ENCODE data around the gene CERT1.

CERT1 gene

DNA sequence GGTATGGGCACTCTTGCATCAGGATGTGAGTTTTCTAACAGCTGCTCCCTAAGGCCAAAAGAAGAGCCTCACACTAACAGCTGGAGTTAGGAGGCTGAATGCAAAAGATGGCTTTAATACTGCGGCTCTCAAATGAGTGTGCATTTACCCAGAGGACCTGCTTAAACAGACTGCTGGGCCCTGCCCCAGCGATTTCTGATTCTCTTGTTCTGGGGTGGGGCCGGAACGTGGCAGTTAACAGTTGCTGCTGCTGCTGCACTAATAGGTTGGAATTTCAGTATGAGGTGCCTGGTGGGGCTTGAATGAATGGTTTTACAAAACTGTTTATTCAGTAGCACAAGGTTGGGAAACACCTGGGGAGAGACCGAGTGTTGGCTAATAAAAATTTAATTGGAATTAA, 148.3 kb downstream of the CERT1 start:
- Mint-ChIP-seq H3K4me3 (no peak overlapping the region), H3K27me3 (ENCODE audit: low read depth) (no peaks in the 10 kb centered on the region), H3K36me3 (ENCODE audit: low read depth) (peaks cover 30% of the 10 kb centered on the region), H3K9me3 (no peaks in the 10 kb centered on the region), H3K4me1 (peaks cover 9% of the 10 kb centered on the region), H3K27ac (peak overlapping the region in 2 of 3 experiments; percentile 5 to 46)
- TF ChIP-seq CTCF (IDR thresholded peaks at IDR 0.05; ENCODE audit: unreplicated experiment in 3 of 3): no peak

DNA sequence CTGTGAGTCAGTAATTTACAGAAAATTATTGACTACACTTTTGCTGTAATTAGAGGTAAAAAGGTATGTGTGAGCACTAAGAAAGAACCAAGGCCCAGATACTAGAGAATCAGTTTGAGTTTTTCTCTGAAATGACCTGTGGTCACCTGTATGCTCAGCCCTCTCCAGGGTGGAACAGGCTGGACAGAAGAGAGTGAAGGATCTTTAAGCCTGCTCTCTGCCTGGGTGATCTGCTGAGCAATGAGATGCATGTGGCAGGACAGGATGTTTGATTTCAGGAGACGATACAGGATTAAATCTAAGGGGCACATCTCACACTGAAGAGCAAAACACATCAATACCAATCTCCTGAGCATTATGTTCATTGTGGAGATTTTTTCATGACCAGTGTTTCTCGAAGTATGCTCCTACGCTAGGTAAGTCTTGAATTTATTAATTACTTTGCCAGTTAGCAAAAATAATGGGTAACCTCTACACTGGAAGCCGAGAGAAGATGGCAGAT, 148.9 kb downstream of the CERT1 start:
- Mint-ChIP-seq H3K9me3 (no peaks in the 10 kb centered on the region), H3K4me3 (no peak overlapping the region), H3K27me3 (ENCODE audit: low read depth) (no peaks in the 10 kb centered on the region), H3K4me1 (peaks cover 9% of the 10 kb centered on the region), H3K36me3 (ENCODE audit: low read depth) (peaks cover 33% of the 10 kb centered on the region), H3K27ac (peak overlapping the region in 2 of 3 experiments; percentile 5 to 46)
- no peak for TF ChIP-seq CTCF (IDR thresholded peaks at IDR 0.05; ENCODE audit: unreplicated experiment in 3 of 3)

GRCh38 chr5:75361310-75361709, 150.1 kb downstream of the CERT1 start:
- Mint-ChIP-seq H3K27me3 (ENCODE audit: low read depth) (no peaks in the 10 kb centered on the region), H3K4me3 (no peak overlapping the region), H3K36me3 (ENCODE audit: low read depth) (peaks cover 45% of the 10 kb centered on the region), H3K27ac (peak overlapping the region in 1 of 3 experiments; percentile 46), H3K9me3 (no peaks in the 10 kb centered on the region), H3K4me1 (peaks cover 9% of the 10 kb centered on the region)
- no peak for TF ChIP-seq CTCF (IDR thresholded peaks at IDR 0.05; ENCODE audit: unreplicated experiment in 3 of 3)

DNA sequence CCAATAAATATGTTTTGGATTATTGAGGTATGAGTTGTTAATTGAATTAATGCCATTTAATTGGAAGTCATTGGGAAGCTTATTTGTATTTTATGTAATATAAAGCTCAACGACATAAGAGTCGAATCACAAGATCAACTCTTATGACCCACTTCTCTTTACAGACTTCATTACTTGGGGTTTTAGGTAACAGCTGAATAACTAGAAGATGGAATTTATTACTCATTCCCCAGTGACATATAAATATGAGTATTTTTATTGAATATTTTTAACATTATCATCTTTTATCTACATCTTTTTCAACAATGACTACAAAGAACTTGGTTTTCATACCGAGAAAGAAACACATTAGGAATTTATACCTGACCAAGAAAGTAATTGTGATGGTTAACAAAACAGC, 153.3 kb downstream of the CERT1 start:
- no peak overlapping the region for H3K4me3 Mint-ChIP-seq
- H3K27ac Mint-ChIP-seq: no peak overlapping the region
- H3K9me3 Mint-ChIP-seq: no peaks in the 10 kb centered on the region
- peaks cover 2% of the 10 kb centered on the region for H3K4me1 Mint-ChIP-seq
- TF ChIP-seq CTCF (IDR thresholded peaks at IDR 0.05; ENCODE audit: unreplicated experiment in 3 of 3): no peak
- H3K36me3 Mint-ChIP-seq (ENCODE audit: low read depth): peaks cover 70% of the 10 kb centered on the region
- H3K27me3 Mint-ChIP-seq (ENCODE audit: low read depth): no peaks in the 10 kb centered on the region

DNA sequence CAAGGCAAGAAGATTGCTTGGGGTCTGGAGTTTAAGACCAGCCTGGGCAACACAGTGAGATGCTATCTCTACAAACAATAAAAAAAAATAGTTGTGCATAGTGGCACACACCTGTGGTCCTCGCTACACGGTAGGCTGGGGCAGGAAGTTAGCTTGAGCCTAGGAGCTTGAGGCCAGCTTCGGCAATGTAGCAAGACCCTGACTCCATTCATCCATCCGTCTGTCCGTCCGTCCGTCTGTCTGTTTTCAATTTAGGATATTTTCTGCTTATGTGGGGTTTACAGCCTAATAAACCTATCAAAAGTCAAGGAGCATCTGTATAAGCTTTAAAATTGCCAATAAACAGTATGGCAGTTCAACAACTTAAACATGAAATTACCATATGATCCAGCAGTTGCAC, 154.7 kb downstream of the CERT1 start:
- Mint-ChIP-seq H3K36me3 (ENCODE audit: low read depth) (peaks cover 74% of the 10 kb centered on the region), H3K4me3 (no peak overlapping the region), H3K27ac (no peak overlapping the region), H3K9me3 (no peaks in the 10 kb centered on the region), H3K4me1 (no peaks in the 10 kb centered on the region), H3K27me3 (ENCODE audit: low read depth) (no peaks in the 10 kb centered on the region)
- no peak for TF ChIP-seq CTCF (IDR thresholded peaks at IDR 0.05; ENCODE audit: unreplicated experiment in 3 of 3)

- no peak for TF ChIP-seq CTCF (IDR thresholded peaks at IDR 0.05; ENCODE audit: unreplicated experiment in 3 of 3)
- H3K36me3 Mint-ChIP-seq (ENCODE audit: low read depth): peaks cover 80% of the 10 kb centered on the region
- no peaks in the 10 kb centered on the region for H3K27me3 Mint-ChIP-seq (ENCODE audit: low read depth)
- no peaks in the 10 kb centered on the region for H3K4me1 Mint-ChIP-seq
- no peak overlapping the region for H3K4me3 Mint-ChIP-seq
- no peak overlapping the region for H3K27ac Mint-ChIP-seq
- H3K9me3 Mint-ChIP-seq: no peaks in the 10 kb centered on the region
Observed at GRCh38 chr5:75355236-75355635, 156.2 kb downstream of the CERT1 start.
